ENCODE data around the gene PTTG1.
"Not testable (repeated sequence)": the region's sequence is repeated elsewhere in the genome, so short reads cannot be mapped to it uniquely, and the experiment has no call there.

The PTTG1 gene

DNA sequence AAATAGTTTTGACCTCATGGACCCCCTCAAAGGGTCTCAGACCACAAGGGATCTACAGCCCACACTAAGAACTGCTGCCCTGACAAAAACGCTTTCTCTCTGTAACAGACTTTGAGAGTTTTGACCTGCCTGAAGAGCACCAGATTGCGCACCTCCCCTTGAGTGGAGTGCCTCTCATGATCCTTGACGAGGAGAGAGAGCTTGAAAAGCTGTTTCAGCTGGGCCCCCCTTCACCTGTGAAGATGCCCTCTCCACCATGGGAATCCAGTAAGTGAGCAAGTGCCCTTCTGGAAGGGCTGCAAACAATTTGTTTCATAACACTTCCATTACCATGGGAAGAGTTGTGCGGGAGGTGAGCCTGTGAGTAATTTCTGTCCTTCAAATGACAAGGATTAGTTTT lies 6.0 kb downstream of the PTTG1 start:
- DNase-seq = peak; percentile 37 to 61

DNA sequence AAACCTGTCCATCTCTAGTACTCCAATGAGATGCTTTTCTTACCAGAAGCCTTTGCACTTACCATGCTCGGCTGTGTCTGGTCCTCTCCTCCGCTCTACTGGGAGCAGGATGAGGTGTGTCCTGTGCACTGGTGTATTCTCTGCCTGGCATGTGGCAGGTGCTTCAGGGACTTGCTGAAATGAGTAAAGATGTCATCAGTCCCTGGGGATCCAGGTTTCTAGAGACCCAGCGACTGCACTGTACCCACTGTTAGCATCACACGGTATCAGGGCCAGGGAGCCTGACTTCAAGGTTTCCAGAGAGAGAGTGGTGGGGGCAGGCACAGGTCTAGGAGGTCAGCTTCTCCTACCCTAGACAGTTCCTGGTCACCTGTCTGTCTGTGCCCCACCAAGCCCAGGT lies 10.5 kb downstream of the PTTG1 start:
- DNase-seq = no peak

DNA sequence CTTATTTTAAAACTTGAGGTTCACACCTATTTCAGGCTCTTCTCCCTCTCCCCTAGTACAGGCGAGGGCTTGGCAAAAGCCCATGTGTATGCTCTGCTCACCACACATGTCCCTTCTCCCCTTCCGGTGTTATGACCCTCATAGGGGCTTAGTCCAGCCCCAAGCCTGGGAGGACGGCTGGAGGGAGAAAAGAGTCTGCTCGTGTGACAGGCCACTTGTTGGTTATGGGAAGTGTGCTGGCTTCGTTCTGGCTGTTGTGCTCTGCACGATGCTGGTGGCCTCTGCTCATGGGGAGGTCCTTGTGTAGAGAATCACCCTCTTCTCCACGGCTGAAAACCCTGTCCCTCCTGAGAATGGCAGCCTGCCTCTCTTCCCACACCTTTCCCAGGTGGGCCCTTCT lies 11.1 kb downstream of the PTTG1 start:
- DNase-seq = no peak

DNA sequence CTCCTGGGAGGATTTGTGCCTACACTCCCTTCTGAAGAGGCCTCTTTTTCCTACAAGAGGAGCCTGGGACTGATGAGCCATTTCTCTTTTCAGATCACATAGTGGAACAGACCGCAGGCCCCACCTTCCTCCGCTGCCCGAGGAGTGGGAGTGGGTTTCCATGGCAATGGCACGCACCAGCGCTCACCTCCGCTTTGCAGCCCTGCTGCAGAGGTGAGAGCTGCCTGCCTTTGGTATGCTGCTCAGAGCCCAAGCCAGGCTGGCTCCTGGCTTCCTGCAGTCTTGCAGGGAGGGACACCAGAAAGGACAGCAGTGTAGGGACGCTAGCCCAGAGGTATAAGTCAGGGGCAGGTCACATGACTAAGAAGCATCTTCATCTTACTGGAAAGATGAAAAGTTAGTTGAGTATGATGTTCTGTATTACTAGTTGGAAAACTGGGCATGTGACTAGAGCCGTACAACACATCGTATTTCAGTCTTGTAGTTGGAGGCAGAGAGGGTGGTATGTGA lies 12.4 kb downstream of the PTTG1 start:
- peak; percentile 68 to 86 for DNase-seq

DNA sequence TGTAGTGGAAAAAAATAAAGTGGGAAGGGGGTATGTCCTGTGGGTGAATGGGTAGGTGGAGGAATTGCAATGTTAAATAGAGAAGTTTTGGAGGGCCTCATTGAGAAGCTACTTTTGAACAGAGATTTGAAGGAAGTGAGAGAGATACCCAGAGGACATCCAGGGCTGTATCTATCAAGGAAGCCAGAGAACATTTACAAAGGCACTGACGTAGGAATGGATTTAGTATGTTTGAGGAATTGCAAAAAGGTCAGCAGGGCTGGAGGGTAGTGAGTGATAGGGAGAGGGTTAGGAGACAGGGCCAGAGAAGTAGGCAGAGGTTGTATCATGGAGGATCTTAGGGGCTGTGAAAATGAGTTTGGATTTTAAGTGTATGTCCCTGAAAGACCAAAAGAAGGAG lies 13.9 kb downstream of the PTTG1 start:
- DNase-seq = no peak

DNA sequence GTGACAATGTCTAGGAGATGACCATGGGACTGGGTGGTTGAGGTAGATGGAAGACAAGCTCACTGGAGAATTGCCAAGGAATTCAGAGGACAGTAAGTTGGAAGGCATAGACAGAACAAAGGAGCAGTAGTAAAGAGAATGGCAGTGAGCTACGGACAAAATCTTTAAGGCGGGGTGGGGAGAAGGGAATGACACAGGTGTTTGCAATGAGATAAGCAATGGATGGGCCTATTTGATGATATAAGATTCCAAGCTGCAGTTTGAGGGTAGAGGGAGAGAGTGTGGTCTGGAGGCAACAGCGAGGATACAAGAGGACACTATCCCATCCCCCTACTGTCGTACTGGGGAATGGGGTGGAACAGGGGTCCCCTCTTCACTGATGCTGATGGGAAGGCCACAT lies 14.4 kb downstream of the PTTG1 start:
- DNase-seq = no peak

DNA sequence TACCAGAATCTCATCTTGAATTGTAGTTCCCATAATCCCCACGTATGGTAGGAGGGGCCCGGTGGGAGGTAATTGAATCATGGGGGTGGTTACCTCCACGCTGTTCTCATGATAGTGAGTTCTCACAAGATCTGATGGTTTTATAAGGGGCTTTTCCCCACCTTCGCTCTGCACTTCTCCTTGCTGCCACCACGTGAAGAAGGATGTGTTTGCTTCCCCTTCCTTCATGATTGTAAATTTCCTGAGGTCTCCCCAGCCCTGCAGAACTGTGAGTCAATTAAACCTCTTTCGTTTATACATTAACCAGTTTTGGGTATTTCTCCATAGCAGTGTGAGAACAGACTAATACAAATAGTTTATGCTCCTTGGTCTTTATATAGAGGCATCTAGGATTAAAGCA lies 15.0 kb downstream of the PTTG1 start:
- DNase-seq = not testable (repeated sequence)

DNA sequence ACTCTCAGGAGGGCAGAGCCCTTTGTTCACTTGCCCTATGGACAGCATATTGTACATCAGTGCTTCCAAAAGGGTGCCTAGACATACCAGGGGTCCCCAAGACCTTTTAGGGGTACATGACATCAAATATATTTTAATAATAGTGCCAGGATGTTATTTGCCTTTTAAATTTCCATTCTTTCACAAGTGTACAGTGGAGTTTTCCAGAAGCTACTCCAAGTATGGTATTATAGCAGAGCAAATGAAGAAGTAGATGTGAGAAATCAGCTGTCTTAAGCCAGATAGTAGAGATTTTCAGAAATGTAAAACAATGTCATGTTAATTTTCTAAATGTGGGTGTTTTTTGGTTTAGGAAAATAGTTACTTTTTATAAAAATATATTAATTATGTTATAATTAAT lies 15.6 kb downstream of the PTTG1 start:
- DNase-seq = no peak

DNA sequence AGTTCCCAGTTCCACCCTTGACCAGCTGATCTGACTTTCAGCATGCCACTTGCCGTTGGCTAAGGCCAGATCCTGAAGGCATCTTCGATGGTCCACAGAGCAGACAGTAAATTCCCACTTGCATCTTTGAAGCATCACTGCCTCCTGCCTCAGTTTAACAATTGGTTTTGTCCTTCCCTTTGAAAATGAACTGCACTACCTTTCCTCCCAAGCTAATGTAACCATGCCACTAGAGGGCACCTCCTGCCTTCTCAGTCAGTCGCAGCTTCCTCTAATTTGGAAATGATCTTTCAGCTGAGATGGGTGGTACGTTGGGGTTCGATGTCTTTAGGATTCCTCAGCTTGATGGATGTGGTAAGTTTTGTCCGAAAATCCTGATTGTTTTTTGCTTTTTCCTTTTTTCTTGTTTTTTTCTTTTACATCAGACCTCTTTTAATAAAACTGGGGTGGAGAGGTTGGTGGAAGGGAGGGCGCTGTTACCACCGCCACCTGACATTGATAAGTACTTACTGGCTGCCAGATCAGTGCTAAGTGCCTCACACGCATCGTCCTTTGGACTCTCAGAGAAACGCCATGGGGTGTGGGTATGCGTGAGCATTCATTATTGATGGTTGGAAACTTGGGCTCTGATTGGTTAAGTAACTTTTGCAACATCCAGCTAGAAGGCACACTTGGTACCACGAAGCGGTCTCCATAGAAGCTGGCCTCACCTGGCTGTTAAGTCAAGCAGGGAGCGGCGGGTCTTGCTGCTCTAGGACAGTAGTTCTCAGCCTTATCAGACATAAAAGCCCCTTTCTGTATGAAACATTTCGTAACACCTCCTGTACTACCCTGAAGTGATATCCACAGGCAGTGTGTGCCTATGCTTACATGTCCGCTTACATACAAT lies 16.9 kb downstream of the PTTG1 start:
- DNase-seq = peak; percentile 24 to 90

DNA sequence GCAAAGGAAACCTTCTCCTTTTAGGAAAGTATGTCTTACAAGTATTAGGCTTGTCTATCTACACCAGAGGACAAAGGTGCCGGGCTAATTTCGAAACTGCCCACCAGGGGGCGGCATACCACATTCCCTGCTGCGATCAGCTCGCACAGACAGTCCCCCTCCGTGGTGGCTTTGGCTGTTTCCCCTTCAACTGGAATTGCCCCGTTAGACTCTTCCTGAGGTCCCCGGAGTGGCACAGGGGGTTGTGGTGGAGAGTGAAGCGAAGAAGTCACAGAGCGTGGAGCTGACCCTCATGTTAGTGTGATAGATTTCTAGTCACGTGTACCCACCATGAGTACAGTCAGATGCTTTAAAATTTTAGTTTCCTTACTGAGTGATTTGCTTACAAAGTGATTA lies 17.5 kb downstream of the PTTG1 start:
- DNase-seq = peak; percentile 61 to 89

DNA sequence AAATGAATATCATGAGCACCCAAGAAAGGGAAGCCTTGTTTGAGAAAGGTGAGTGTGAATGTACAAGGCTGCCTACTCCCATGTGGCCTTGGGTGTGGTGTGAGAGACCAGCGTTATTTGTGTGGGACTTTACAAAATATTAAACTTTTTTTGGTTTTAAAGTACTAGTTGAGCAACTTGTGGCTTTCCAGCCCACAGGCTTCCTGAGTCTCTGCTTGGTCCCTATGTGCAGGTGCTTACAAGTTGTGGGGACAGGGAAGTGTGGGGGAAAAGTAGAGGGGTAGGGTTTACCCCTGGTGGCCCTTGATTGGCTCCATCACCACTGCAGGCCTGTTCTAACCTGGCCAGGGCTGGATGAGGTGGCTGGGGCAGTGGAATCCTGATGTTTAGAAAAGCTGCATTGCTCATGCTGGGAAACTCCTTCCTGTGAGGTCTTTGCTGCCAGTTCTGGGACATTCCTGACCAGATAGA lies 19.7 kb downstream of the PTTG1 start:
- no peak for DNase-seq

DNA sequence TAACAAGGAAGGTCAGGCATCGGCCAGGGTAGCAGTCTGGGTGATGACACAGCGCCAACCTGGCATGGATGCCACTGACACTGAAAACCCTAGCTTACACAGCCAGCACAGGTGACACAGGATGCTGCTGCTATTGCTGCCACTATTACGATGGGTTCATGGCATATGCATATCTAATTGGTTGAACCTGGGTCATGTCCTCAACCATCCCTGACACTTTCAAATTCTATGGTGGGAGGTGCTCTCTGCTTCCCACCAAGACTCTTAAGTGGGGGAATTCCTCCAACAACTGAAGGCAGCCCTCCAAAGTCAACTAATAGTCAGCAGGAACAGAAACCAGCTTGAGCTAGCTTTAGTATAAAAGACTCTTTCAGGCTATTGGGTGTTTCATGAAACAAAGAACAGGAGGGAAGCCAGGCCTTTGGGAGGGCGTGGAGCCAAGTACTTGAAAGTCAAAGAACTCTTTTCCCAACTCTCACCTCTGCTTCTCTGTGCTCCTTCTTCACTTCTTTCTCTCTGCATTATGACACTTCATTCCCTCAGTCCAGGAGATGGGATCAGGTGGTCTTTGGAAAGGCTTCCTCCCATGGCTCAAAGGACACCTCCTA lies 21.3 kb downstream of the PTTG1 start:
- DNase-seq = no peak

DNA sequence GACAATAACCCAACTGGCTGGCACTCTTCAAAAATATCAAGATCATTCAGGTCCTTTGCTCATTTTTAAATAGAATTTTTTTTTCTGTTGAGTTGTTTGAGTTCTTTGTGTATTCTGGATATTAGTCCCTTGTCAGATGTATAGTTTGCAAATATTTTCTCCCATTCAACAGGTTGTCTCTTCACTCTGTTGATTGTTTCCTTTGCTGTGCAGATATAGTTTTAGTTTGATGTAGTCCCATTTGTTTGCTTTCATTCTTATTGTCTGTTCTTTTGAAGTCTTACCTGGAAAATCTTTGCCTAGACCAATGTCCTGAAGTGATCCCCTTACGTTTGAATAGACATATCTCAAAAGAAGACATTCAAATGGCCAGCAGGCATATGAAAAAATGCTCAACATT lies 22.8 kb downstream of the PTTG1 start:
- DNase-seq = no peak

DNA sequence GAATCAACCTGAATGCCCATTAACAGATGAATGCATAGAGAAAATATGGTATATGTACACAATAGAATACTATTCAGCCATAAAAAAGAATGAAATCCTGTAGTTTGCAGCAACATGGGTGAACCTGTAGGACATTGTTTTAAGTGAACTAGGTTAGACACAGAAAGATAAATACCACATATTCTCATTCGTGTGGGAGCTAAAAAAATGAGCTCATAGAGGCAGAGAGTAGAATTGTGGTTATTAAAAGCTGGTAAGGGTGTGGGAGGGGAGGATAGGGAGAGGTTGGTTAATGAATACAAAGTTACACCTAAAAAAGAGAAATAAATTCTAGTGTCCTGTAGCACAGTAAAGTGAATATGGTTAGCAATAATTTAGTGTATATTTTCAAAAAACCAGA lies 23.5 kb downstream of the PTTG1 start:
- no peak for DNase-seq

DNA sequence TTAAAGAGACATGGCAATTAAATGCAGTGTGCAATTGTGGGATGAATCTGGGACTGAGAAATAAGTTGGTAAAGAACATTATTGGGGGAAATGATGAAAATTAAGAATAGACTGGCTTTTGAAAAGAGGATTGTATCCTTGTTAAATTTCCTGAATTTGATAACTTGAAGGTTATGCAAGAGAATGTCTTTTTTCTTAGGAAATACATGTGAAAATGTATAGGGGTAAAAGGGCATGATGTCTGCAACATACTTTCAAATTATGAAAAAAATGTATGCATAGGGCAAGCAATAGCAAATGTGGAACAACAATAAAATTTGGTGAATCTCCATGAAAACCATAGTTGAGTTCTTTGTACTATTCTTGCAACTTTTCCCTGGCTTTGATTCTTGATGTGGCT lies 24.1 kb downstream of the PTTG1 start:
- no peak for DNase-seq

DNA sequence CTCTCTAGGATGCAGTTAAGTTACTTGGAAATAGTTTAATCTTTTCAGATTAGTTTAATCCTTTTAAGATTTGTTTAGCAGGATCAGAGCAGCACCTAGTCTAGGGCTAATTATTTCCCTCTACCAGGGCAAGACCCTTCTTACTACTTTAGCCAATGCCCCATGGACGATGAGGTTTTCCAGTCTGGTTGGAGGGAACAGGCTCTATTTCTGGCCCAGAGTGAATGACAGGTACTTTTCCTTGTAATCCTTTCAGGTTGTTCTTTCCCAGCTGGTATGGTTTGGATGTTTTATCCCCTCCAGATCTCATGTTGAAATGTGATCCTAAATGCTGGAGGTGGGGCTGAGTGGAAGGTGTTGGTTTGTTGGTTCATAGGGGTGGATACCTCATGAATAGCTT lies 27.2 kb downstream of the PTTG1 start:
- no peak for DNase-seq

DNA sequence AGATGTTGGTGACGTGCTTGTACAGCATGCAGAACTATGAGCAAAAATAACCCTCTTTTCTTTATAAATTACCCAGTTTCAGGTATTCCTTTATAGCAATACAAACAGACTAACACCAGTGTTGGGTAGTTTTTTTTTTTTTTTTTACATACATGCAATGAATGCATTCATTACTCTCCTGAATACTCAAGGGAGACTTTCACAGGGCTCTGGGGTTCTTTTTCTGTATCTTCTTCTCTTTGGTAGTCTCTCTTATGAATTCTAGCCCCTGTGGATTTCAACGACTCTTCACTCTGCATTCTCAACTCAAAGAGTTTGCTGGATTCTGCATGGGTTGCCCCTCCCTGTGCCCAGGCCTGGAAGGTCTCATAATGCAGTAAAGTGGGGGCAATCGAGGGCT lies 27.8 kb downstream of the PTTG1 start:
- no peak for DNase-seq

DNA sequence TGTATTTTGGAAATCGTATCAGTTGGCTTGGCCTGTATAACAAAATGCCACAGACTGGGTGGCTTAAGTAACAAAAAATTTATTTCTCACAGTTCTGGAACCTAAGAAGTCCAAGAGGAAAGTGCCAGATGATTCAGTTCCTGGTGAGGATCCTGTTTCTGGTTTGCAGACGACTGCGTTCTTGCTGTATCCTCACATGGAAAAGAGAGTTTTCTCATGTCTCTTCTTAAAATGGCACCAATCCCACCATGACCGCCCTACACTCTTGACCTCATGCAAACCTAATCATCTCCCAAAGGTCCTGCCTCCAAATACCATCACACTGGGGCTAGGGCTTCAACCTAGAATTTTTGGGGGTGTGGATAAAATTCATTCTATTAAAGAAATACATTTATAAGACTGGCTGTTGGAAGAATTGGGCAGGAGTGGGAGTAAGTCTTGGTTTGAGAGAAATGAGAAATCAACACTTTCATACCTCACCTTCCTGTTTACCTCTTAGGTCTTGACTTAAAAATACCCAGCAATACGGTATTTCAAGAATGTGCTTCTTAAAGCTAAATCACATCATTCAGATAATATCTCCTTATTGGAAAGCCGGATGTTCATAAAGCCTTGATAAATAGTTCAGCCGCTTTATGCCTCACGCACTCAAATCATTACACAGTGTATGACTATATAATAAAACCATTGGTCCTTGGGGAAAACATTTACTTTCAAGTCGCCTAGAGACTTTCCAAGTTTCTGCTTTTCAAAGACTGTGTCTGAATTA lies 28.7 kb downstream of the PTTG1 start:
- DNase-seq = no peak

DNA sequence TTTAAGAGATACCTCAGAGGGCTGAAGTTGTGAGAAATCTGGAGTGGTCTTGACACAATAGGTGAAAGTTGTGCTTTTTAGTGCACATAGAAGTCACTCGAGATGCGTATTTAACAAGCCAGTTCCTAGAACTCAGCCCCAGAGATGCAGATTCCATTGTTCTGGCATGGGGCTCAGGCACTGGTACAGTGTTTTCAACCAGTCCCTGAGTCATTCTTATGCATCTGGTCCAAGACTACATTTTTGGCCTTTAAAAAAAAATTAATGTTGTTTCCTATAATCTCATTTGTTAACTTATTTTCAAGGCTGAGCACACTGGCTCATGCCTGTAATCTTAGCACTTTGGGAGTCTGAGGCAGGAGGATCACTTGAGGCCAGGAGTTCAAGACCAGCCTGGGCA lies 29.6 kb downstream of the PTTG1 start:
- DNase-seq = no peak

DNA sequence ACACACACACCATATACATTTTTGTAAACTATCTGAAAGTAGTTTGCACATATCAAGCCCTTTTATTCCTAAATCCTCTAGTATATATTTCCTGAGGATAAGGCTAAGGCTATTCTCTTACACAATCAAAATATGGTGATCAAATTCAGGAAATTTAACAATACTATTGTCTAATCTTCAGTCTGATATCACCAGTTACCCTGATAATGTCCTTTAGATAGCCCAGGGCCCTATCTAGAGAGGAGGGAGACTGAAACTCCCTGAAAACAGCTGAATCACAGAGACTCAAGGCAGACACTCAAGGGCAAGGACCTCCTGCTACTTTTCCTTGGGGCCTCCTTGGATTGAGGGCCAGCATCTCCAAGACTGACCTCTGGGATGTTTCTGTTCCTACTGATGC lies 30.4 kb downstream of the PTTG1 start:
- DNase-seq = no peak

DNA sequence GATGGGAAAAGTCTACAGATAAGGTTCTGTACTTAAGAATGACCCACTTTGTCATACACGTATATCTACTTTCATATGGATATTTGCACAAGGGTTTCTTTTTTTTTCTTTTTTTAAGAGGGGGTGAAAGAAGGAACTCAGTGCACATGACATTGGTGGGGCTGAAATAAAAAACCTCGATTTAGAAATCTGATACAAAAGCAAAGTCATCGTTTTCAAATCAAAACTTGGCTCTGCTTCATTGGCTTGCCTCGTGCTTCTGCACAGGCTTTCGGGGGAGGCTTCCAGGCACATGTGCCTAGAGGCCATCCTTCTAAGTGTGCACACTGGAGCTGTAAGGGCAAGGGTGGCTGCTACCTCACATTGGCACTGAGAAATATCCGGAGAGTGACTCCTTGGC lies 31.1 kb downstream of the PTTG1 start:
- no peak for DNase-seq

DNA sequence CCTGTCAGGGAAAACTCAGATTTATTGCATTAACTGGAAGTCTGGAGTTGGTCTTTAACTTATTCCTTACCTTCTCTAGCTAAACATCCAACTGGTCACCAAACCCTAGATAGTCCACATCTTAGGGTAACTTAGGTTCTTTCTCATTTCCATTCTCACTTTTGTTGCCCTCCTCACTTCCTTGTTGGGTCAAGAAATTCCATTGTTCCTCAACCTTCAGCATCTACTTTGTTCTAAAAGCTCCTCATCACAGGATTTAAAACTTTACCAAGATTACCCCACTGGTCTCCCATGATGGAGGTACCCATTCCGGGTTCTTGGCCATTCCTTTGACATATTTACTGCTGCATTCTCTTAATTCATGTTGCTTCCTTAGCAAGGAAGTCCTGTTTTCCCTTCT lies 32.1 kb downstream of the PTTG1 start:
- no peak for DNase-seq

DNA sequence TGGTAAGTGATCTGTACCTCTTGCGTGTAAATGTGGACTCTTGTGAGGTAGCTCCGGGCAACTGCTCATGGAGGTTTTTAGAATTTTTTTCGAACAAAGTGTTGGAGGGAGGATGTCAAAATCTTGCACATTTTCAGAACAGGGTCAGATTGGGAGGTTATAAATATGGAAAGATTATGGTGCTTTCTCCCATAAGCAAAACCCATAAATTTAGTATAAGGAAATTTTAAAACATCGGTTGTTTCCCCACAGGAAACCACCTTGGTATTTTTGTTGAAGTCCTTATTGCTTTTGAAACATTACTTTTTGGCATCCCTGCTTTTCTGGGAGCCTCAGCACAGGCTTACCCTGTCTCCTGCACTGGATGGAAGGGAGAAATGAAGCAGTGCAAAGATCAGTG lies 33.9 kb downstream of the PTTG1 start:
- DNase-seq = no peak
